ENCODE data around the gene E2F6.

E2F6 gene

GRCh38 chr2:11490194-11490593, 24.2 kb upstream of the E2F6 start:
- CTCF ChIA-PET = interaction anchor here (1.2 to 1.5 kb wide), 2 partner anchors 11 to 94 kb away, joined by 6 to 7 read pairs; no protein-coding TSS in a partner anchor
- POLR2A ChIA-PET = no interaction called here

GRCh38 chr2:11488809-11489208, 22.8 kb upstream of the E2F6 start:
- ChIA-PET POLR2A (no interaction called here), CTCF (interaction anchor here (12.5 kb wide), 1 partner anchor 93 kb away, joined by 282 read pairs; no protein-coding TSS in a partner anchor)
- Histone ChIP-seq H3K36me3 (ENCODE audit: control insufficient read depth in 2 of 2, insufficient read depth in 1 of 2, low read length in 2 of 2) (no peaks in the 10 kb centered on the region), H3K27ac (ENCODE audit: extremely low read depth, low read depth, low read length) (no peak overlapping the region), H3K4me1 (ENCODE audit: control insufficient read depth, insufficient read depth, low read length) (0 out of 2 replicates have a peak, but pooled peaks cover 5% of the 10 kb centered on the region), H3K4me3 (ENCODE audit: low read depth, low read length) (no peak overlapping the region), H3K9me3 (ENCODE audit: control insufficient read depth, insufficient read depth, low read depth, low read length) (no peaks in the 10 kb centered on the region)
- no peak for TF ChIP-seq ZNF324 (tag by site-specific recombination; IDR thresholded peaks at IDR 0.05)
- no peak for TF ChIP-seq ZNF138 (tag by site-specific recombination; IDR thresholded peaks at IDR 0.05; ENCODE audit: borderline replicate concordance)
- no peak for TF ChIP-seq ZNF248 (tag by site-specific recombination; IDR thresholded peaks at IDR 0.05)
- no peak for TF ChIP-seq REPIN1 (tag by site-specific recombination; IDR thresholded peaks at IDR 0.05; ENCODE audit: low read depth)
- no peak for TF ChIP-seq INSM2 (tag by site-specific recombination; IDR thresholded peaks at IDR 0.05)
- no peak for TF ChIP-seq ZNF76 (tag by site-specific recombination; IDR thresholded peaks at IDR 0.05; ENCODE audit: borderline replicate concordance, low read depth)
- TF ChIP-seq ZNF146 (tag by site-specific recombination; IDR thresholded peaks at IDR 0.05) = no peak
- no peak for TF ChIP-seq IKZF3 (tag by site-specific recombination; IDR thresholded peaks at IDR 0.05)
- TF ChIP-seq ZNF404 (tag by site-specific recombination; IDR thresholded peaks at IDR 0.05) = no peak

More at GRCh38 chr2:11490194-11490593, 24.2 kb upstream of the E2F6 start:
- Histone ChIP-seq H3K4me1 (ENCODE audit: control insufficient read depth, insufficient read depth, low read length) (no peaks in the 10 kb centered on the region), H3K4me3 (ENCODE audit: low read depth, low read length) (no peak overlapping the region), H3K36me3 (ENCODE audit: control insufficient read depth in 2 of 2, insufficient read depth in 1 of 2, low read length in 2 of 2) (no peaks in the 10 kb centered on the region), H3K27ac (ENCODE audit: extremely low read depth, low read depth, low read length) (no peak overlapping the region), H3K9me3 (ENCODE audit: control insufficient read depth, insufficient read depth, low read depth, low read length) (no peaks in the 10 kb centered on the region)
- no peak for TF ChIP-seq ATF2 (tag by site-specific recombination; IDR thresholded peaks at IDR 0.05; ENCODE audit: low read depth)
- no peak for TF ChIP-seq HOXD13 (CRISPR knock-in tag; IDR thresholded peaks at IDR 0.05; ENCODE audit: borderline replicate concordance)
- no peak for TF ChIP-seq REPIN1 (tag by site-specific recombination; IDR thresholded peaks at IDR 0.05; ENCODE audit: low read depth)
- TF ChIP-seq KLF1 (tag by site-specific recombination; IDR thresholded peaks at IDR 0.05) = no peak
- no peak for TF ChIP-seq ZNF449 (tag by site-specific recombination; IDR thresholded peaks at IDR 0.05)
- TF ChIP-seq ZNF776 (tag by site-specific recombination; IDR thresholded peaks at IDR 0.05; ENCODE audit: borderline replicate concordance) = no peak
- no peak for TF ChIP-seq GLIS2 (tag by site-specific recombination; IDR thresholded peaks at IDR 0.05)
- TF ChIP-seq ZSCAN18 (tag by site-specific recombination; IDR thresholded peaks at IDR 0.05) = no peak
- TF ChIP-seq ZXDB (tag by site-specific recombination; IDR thresholded peaks at IDR 0.05) = no peak
- TF ChIP-seq ZNF423 (tag by site-specific recombination; IDR thresholded peaks at IDR 0.05) = no peak
- TF ChIP-seq ZBTB8A (tag by site-specific recombination; IDR thresholded peaks at IDR 0.05) = no peak
- TF ChIP-seq GLIS1 (tag by site-specific recombination; IDR thresholded peaks at IDR 0.05) = no peak
- TF ChIP-seq ZNF571 (tag by site-specific recombination; IDR thresholded peaks at IDR 0.05) = no peak
- TF ChIP-seq ZNF792 (tag by site-specific recombination; IDR thresholded peaks at IDR 0.05) = no peak
- TF ChIP-seq ZNF530 (tag by site-specific recombination; IDR thresholded peaks at IDR 0.05; ENCODE audit: low read depth) = no peak
- no peak for TF ChIP-seq ZNF513 (tag by site-specific recombination; IDR thresholded peaks at IDR 0.05)
- TF ChIP-seq ZNF549 (tag by site-specific recombination; IDR thresholded peaks at IDR 0.05) = no peak
- no peak for TF ChIP-seq ZNF114 (tag by site-specific recombination; IDR thresholded peaks at IDR 0.05)

Measured in HEK293 (cell line).